GM18508 (cell line): ENCODE results near the gene CCDC80.
"Not testable (repeated sequence)": the region's sequence is repeated elsewhere in the genome, so short reads cannot be mapped to it uniquely, and the experiment has no call there.

ENCODE experiments used
- ATAC-seq: cut with Tn5 transposase; IDR thresholded peaks from one replicate; pipeline ENCODE4 v1.9.1; 2021; ENCODE audit warnings: moderate number of reproducible peaks; ENCODE audit not compliant: insufficient read depth, unreplicated experiment

Gene CCDC80

GRCh38 chr3:112598731-112599130 is 42.2 kb downstream of the CCDC80 start:
- ATAC-seq = no peak

- no peak for ATAC-seq
Measured at GRCh38 chr3:112597945-112598344, 43.0 kb downstream of the CCDC80 start.

GRCh38 chr3:112594856-112595255 is 46.1 kb downstream of the CCDC80 start:
- no peak for ATAC-seq

- no peak for ATAC-seq
Measured at GRCh38 chr3:112593258-112593657, 47.7 kb downstream of the CCDC80 start.

- no peak for ATAC-seq
Measured at GRCh38 chr3:112587336-112587735, 53.6 kb downstream of the CCDC80 start.

- no peak for ATAC-seq
Measured at GRCh38 chr3:112585782-112586181, 55.2 kb downstream of the CCDC80 start.

- no peak for ATAC-seq
Measured at GRCh38 chr3:112583105-112583504, 57.8 kb downstream of the CCDC80 start.

GRCh38 chr3:112582244-112582874 is 58.6 kb downstream of the CCDC80 start:
- ATAC-seq = no peak

- ATAC-seq = no peak
Measured at GRCh38 chr3:112579697-112580096, 61.2 kb downstream of the CCDC80 start.

GRCh38 chr3:112579232-112579631 is 61.7 kb downstream of the CCDC80 start:
- no peak for ATAC-seq

- no peak for ATAC-seq
Measured at GRCh38 chr3:112572701-112573100, 68.2 kb downstream of the CCDC80 start.

GRCh38 chr3:112569265-112569664 is 71.7 kb downstream of the CCDC80 start:
- no peak for ATAC-seq

- ATAC-seq = no peak
Measured at GRCh38 chr3:112568642-112569041, 72.3 kb downstream of the CCDC80 start.

GRCh38 chr3:112564940-112565305 is 76.0 kb downstream of the CCDC80 start:
- no peak for ATAC-seq

- ATAC-seq = not testable (repeated sequence)
Measured at GRCh38 chr3:112564247-112564939, 76.5 kb downstream of the CCDC80 start.

- ATAC-seq = peak; percentile 63
Measured at GRCh38 chr3:112561734-112562529, 79.0 kb downstream of the CCDC80 start, which contains the start of the genes ATG3 and SLC35A5. Gene ATG3, minus strand, starts transcription at chr3:112561962. Its CDS starts 434 bp downstream, at chr3:112561528. Gene SLC35A5, plus strand, starts transcription at chr3:112562045. Its CDS starts 1,359 bp downstream, at chr3:112563404.

GRCh38 chr3:112561484-112561733 is 79.5 kb downstream of the CCDC80 start:
- ATAC-seq = peak; percentile 20

GRCh38 chr3:112560721-112561483 is 80.0 kb downstream of the CCDC80 start:
- ATAC-seq = peak; percentile 9

GRCh38 chr3:112560307-112560706 is 80.6 kb downstream of the CCDC80 start:
- no peak for ATAC-seq

- ATAC-seq = no peak
Measured at GRCh38 chr3:112557976-112558375, 83.0 kb downstream of the CCDC80 start.
